ENCODE results near the gene ATP8B4.
"Not testable (repeated sequence)": the region's sequence is repeated elsewhere in the genome, so short reads cannot be mapped to it uniquely, and the experiment has no call there.

The ATP8B4 gene

GRCh38 chr15:50137893-50138292 is 18.9 kb upstream of the ATP8B4 start:
- DNase-seq (ENCODE audit: low read depth), result no peak

GRCh38 chr15:50137330-50137761 is 18.3 kb upstream of the ATP8B4 start:
- DNase-seq (ENCODE audit: low read depth), result no peak

GRCh38 chr15:50135031-50135551 is 16.1 kb upstream of the ATP8B4 start:
- DNase-seq (ENCODE audit: low read depth), result no peak

GRCh38 chr15:50134524-50135024 is 15.5 kb upstream of the ATP8B4 start:
- no peak for DNase-seq (ENCODE audit: low read depth)

GRCh38 chr15:50132251-50132984 is 13.4 kb upstream of the ATP8B4 start:
- not testable (repeated sequence) for DNase-seq (ENCODE audit: low read depth)

GRCh38 chr15:50131617-50132016 is 12.6 kb upstream of the ATP8B4 start:
- no peak for DNase-seq (ENCODE audit: low read depth)

- no peak for DNase-seq (ENCODE audit: low read depth)
These were observed 9.2 kb upstream of the ATP8B4 start for GRCh38 chr15:50128266-50128665.

- DNase-seq (ENCODE audit: low read depth), result no peak
These were observed 8.3 kb upstream of the ATP8B4 start for GRCh38 chr15:50127255-50127777.

- DNase-seq (ENCODE audit: low read depth), result no peak
These were observed 7.0 kb upstream of the ATP8B4 start for GRCh38 chr15:50126072-50126471.

- no peak for DNase-seq (ENCODE audit: low read depth)
These were observed 5.6 kb upstream of the ATP8B4 start for GRCh38 chr15:50124631-50125030.

- DNase-seq (ENCODE audit: low read depth), result no peak
These were observed 5.0 kb upstream of the ATP8B4 start for GRCh38 chr15:50123861-50124557.

- no peak for DNase-seq (ENCODE audit: low read depth)
These were observed 1.7 kb upstream of the ATP8B4 start for GRCh38 chr15:50120729-50121128.

- DNase-seq (ENCODE audit: low read depth), result no peak
These were observed 1.5 kb downstream of the ATP8B4 start for GRCh38 chr15:50117431-50118027.

GRCh38 chr15:50116477-50116876 is 2.6 kb downstream of the ATP8B4 start:
- DNase-seq (ENCODE audit: low read depth), result no peak

- no peak for DNase-seq (ENCODE audit: low read depth)
These were observed 4.8 kb downstream of the ATP8B4 start for GRCh38 chr15:50113992-50114780.

GRCh38 chr15:50113187-50113505 is 5.9 kb downstream of the ATP8B4 start:
- no peak for DNase-seq (ENCODE audit: low read depth)

GRCh38 chr15:50112488-50113186 is 6.4 kb downstream of the ATP8B4 start:
- DNase-seq (ENCODE audit: low read depth), result no peak

- DNase-seq (ENCODE audit: low read depth), result no peak
These were observed 8.7 kb downstream of the ATP8B4 start for GRCh38 chr15:50110285-50110684.

GRCh38 chr15:50109076-50109987 is 9.7 kb downstream of the ATP8B4 start:
- DNase-seq (ENCODE audit: low read depth), result no peak

- DNase-seq (ENCODE audit: low read depth), result no peak
These were observed 10.6 kb downstream of the ATP8B4 start for GRCh38 chr15:50108461-50108860.
